C1 segment of cervical spinal cord (tissue), 14 donors: ENCODE results near the gene GTF2A2.
A peak's percentile ranks its signal among the peaks of the same experiment; 100 is the strongest.
"Not testable (repeated sequence)": the region's sequence is repeated elsewhere in the genome, so short reads cannot be mapped to it uniquely, and the experiment has no call there.

ENCODE experiments used
- DNase-seq, 14 donors: peaks; one replicate each; lab custom pipeline; 2025; lab: John Stamatoyannopoulos, UW

The GTF2A2 gene

GRCh38 chr15:59674361-59674877 is 17.1 kb upstream of the GTF2A2 start:
- DNase-seq: no peak

- DNase-seq: no peak
Measured at GRCh38 chr15:59668556-59668955, 11.2 kb upstream of the GTF2A2 start.

- DNase-seq: no peak
Measured at GRCh38 chr15:59662260-59662659, 4.9 kb upstream of the GTF2A2 start.

GRCh38 chr15:59659366-59659765 is 2.1 kb upstream of the GTF2A2 start:
- no peak for DNase-seq

- peak in 2 of 14 donors; percentile 12 to 33 for DNase-seq
Measured at GRCh38 chr15:59657635-59658125, 365 bp upstream of the GTF2A2 start.

GRCh38 chr15:59654046-59654445 is 3.3 kb downstream of the GTF2A2 start:
- no peak for DNase-seq

- DNase-seq: no peak
Measured at GRCh38 chr15:59649603-59650002, 7.7 kb downstream of the GTF2A2 start.

- no peak for DNase-seq
Measured at GRCh38 chr15:59647085-59647484, 10.2 kb downstream of the GTF2A2 start.

- DNase-seq: no peak
Measured at GRCh38 chr15:59646277-59646676, 11.0 kb downstream of the GTF2A2 start.

GRCh38 chr15:59645812-59646211 is 11.5 kb downstream of the GTF2A2 start:
- not testable (repeated sequence) for DNase-seq

GRCh38 chr15:59644756-59645155 is 12.6 kb downstream of the GTF2A2 start:
- no peak for DNase-seq

- no peak for DNase-seq
Measured at GRCh38 chr15:59642351-59642750, 15.0 kb downstream of the GTF2A2 start.

GRCh38 chr15:59637507-59637906 is 19.8 kb downstream of the GTF2A2 start:
- DNase-seq: not testable (repeated sequence)

GRCh38 chr15:59636184-59636583 is 21.1 kb downstream of the GTF2A2 start:
- DNase-seq: no peak

GRCh38 chr15:59632714-59633113 is 24.6 kb downstream of the GTF2A2 start:
- DNase-seq: no peak

GRCh38 chr15:59622289-59622688 is 35.0 kb downstream of the GTF2A2 start:
- DNase-seq: no peak

GRCh38 chr15:59618406-59618805 is 38.9 kb downstream of the GTF2A2 start:
- no peak for DNase-seq

GRCh38 chr15:59616379-59616778 is 40.9 kb downstream of the GTF2A2 start:
- no peak for DNase-seq

GRCh38 chr15:59615661-59616060 is 41.7 kb downstream of the GTF2A2 start:
- DNase-seq: no peak

- no peak for DNase-seq
Measured at GRCh38 chr15:59614153-59614552, 43.2 kb downstream of the GTF2A2 start.

GRCh38 chr15:59611276-59612260 is 45.7 kb downstream of the GTF2A2 start, which contains the start of gene GCNT3:
Gene GCNT3, plus strand, starts transcription at chr15:59611783. Its CDS starts 6,456 bp downstream, at chr15:59618239.
- DNase-seq: no peak
